Measurements from ENCODE around the gene TMEM151B. TPM values are rescaled to one million over a fixed set of nuclear protein-coding genes. Genes with fewer than 3 reads are reported as not detected.

Gene TMEM151B
- total and polyA plus RNA-seq, 2 of the 13 experiments (the other 11 are each of a cell fraction or from before 2014, with no cell fraction given) = not detected

DNA sequence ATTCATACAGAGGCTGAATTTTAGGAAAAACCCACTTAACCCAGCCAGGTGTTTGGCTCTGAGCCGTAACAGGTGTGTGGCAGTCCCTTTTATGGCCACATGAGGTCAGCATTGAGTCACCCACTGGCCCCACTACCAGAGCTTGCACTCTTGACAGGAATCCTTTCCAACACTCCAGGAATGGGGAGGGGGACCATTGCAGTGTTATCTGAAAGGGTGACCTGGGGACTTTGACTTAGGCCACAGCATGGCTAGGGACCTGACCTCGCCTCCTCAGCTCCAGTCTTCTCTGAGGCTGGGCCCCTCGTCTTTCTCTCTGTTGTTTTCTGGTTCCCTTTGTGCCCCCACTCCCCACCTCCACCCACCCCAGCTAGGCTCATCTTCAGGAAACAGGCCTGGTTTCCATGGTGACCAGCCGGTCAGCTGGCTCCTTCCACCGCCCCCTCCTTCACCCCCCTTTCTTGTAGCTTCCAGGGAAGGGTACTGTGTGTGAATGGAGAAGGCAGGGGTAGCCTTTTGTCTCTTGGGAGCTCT is 2.1 kb upstream of the TMEM151B start (continued):
- TF ChIP-seq, protein P1, sequence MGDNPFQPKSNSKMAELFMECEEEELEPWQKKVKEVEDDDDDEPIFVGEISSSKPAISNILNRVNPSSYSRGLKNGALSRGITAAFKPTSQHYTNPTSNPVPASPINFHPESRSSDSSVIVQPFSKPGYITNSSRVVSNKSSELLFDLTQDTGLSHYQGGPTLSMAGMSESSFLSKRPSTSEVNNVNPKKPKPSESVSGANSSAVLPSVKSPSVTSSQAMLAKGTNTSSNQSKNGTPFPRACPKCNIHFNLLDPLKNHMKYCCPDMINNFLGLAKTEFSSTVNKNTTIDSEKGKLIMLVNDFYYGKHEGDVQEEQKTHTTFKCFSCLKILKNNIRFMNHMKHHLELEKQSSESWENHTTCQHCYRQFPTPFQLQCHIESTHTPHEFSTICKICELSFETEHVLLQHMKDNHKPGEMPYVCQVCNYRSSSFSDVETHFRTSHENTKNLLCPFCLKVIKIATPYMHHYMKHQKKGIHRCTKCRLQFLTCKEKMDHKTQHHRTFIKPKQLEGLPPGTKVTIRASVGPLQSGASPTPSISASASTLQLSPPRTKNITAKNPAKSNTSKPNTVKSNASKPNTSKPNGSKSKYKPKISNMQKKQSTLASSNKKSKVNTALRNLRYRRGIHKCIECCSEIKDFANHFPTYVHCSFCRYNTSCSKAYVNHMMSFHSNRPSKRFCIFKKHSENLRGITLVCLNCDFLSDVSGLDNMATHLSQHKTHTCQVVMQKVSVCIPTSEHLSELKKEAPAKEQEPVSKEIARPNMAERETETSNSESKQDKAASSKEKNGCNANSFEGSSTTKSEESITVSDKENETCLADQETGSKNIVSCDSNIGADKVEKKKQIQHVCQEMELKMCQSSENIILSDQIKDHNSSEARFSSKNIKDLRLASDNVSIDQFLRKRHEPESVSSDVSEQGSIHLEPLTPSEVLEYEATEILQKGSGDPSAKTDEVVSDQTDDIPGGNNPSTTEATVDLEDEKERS (CRISPR knock-in tag; IDR thresholded peaks at IDR 0.05) = 0 out of 2 replicates have a peak, but pooled peaks have one; percentile 46
- no peak for TF ChIP-seq CHD4 (IDR thresholded peaks at IDR 0.05; ENCODE audit: borderline replicate concordance, low read length)
- no peak for TF ChIP-seq PHF8 (CRISPR knock-in tag; IDR thresholded peaks at IDR 0.05)
- TF ChIP-seq ZNF816 (CRISPR knock-in tag; IDR thresholded peaks at IDR 0.05; ENCODE audit: borderline replicate concordance) = no peak
- TF ChIP-seq ZNF180 (CRISPR knock-in tag; IDR thresholded peaks at IDR 0.05; ENCODE audit: borderline replicate concordance, low read depth) = no peak
- TF ChIP-seq TGIF2 (CRISPR knock-in tag; IDR thresholded peaks at IDR 0.05) = 0 out of 2 replicates have a peak, but pooled peaks have one; percentile 60
- TF ChIP-seq ZNF605 (CRISPR knock-in tag; IDR thresholded peaks at IDR 0.05) = no peak
- TF ChIP-seq ZNF749 (CRISPR knock-in tag; IDR thresholded peaks at IDR 0.05; ENCODE audit: borderline replicate concordance) = no peak
- TF ChIP-seq SIX4 (CRISPR knock-in tag; IDR thresholded peaks at IDR 0.05) = no peak
- no peak; the same call in 1 of the 2 replicates for TF ChIP-seq YEATS2 (CRISPR knock-in tag; IDR thresholded peaks at IDR 0.05; ENCODE audit: borderline replicate concordance)
- no peak for TF ChIP-seq CBX5 (CRISPR knock-in tag; IDR thresholded peaks at IDR 0.05; ENCODE audit: borderline replicate concordance)
- no peak for TF ChIP-seq GABPA (IDR thresholded peaks at IDR 0.05; ENCODE audit: low read depth, low read length)
- no peak for TF ChIP-seq GABPA (CRISPR knock-in tag; IDR thresholded peaks at IDR 0.05; ENCODE audit: low read depth)
- TF ChIP-seq CREB1 (IDR thresholded peaks at IDR 0.05) = no peak
- TF ChIP-seq CREB1 (CRISPR knock-in tag; IDR thresholded peaks at IDR 0.05) = no peak
- TF ChIP-seq ZBTB10 (CRISPR knock-in tag; IDR thresholded peaks at IDR 0.05; ENCODE audit: borderline replicate concordance) = no peak
- TF ChIP-seq, protein P2, sequence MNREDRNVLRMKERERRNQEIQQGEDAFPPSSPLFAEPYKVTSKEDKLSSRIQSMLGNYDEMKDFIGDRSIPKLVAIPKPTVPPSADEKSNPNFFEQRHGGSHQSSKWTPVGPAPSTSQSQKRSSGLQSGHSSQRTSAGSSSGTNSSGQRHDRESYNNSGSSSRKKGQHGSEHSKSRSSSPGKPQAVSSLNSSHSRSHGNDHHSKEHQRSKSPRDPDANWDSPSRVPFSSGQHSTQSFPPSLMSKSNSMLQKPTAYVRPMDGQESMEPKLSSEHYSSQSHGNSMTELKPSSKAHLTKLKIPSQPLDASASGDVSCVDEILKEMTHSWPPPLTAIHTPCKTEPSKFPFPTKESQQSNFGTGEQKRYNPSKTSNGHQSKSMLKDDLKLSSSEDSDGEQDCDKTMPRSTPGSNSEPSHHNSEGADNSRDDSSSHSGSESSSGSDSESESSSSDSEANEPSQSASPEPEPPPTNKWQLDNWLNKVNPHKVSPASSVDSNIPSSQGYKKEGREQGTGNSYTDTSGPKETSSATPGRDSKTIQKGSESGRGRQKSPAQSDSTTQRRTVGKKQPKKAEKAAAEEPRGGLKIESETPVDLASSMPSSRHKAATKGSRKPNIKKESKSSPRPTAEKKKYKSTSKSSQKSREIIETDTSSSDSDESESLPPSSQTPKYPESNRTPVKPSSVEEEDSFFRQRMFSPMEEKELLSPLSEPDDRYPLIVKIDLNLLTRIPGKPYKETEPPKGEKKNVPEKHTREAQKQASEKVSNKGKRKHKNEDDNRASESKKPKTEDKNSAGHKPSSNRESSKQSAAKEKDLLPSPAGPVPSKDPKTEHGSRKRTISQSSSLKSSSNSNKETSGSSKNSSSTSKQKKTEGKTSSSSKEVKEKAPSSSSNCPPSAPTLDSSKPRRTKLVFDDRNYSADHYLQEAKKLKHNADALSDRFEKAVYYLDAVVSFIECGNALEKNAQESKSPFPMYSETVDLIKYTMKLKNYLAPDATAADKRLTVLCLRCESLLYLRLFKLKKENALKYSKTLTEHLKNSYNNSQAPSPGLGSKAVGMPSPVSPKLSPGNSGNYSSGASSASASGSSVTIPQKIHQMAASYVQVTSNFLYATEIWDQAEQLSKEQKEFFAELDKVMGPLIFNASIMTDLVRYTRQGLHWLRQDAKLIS (CRISPR knock-in tag; IDR thresholded peaks at IDR 0.05) = no peak
- TF ChIP-seq, protein P3, sequence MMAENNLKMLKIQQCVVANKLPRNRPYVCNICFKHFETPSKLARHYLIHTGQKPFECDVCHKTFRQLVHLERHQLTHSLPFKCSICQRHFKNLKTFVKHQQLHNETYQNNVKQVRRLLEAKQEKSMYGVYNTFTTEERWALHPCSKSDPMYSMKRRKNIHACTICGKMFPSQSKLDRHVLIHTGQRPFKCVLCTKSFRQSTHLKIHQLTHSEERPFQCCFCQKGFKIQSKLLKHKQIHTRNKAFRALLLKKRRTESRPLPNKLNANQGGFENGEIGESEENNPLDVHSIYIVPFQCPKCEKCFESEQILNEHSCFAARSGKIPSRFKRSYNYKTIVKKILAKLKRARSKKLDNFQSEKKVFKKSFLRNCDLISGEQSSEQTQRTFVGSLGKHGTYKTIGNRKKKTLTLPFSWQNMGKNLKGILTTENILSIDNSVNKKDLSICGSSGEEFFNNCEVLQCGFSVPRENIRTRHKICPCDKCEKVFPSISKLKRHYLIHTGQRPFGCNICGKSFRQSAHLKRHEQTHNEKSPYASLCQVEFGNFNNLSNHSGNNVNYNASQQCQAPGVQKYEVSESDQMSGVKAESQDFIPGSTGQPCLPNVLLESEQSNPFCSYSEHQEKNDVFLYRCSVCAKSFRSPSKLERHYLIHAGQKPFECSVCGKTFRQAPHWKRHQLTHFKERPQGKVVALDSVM (CRISPR knock-in tag; IDR thresholded peaks at IDR 0.05) = no peak
- no peak for TF ChIP-seq ATF7-NPFF (CRISPR knock-in tag; IDR thresholded peaks at IDR 0.05; ENCODE audit: low read depth)

Measured in HepG2 (cell line).